Stimulated activated CD4-positive, alpha-beta T cell treated with anti-CD3 and anti-CD28 coated beads, Interleukin-4, amount 100 ng/mL, for 4 hours (primary cell): ENCODE data around the gene ZW10.
"Not testable (repeated sequence)": the region's sequence is repeated elsewhere in the genome, so short reads cannot be mapped to it uniquely, and the experiment has no call there.

Experiments
- DNase-seq, 2 experiments: peaks; one replicate each; pipeline ENCODE4 v3.0.0-alpha.2; 2020

ZW10 gene, protein sequence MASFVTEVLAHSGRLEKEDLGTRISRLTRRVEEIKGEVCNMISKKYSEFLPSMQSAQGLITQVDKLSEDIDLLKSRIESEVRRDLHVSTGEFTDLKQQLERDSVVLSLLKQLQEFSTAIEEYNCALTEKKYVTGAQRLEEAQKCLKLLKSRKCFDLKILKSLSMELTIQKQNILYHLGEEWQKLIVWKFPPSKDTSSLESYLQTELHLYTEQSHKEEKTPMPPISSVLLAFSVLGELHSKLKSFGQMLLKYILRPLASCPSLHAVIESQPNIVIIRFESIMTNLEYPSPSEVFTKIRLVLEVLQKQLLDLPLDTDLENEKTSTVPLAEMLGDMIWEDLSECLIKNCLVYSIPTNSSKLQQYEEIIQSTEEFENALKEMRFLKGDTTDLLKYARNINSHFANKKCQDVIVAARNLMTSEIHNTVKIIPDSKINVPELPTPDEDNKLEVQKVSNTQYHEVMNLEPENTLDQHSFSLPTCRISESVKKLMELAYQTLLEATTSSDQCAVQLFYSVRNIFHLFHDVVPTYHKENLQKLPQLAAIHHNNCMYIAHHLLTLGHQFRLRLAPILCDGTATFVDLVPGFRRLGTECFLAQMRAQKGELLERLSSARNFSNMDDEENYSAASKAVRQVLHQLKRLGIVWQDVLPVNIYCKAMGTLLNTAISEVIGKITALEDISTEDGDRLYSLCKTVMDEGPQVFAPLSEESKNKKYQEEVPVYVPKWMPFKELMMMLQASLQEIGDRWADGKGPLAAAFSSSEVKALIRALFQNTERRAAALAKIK

DNA sequence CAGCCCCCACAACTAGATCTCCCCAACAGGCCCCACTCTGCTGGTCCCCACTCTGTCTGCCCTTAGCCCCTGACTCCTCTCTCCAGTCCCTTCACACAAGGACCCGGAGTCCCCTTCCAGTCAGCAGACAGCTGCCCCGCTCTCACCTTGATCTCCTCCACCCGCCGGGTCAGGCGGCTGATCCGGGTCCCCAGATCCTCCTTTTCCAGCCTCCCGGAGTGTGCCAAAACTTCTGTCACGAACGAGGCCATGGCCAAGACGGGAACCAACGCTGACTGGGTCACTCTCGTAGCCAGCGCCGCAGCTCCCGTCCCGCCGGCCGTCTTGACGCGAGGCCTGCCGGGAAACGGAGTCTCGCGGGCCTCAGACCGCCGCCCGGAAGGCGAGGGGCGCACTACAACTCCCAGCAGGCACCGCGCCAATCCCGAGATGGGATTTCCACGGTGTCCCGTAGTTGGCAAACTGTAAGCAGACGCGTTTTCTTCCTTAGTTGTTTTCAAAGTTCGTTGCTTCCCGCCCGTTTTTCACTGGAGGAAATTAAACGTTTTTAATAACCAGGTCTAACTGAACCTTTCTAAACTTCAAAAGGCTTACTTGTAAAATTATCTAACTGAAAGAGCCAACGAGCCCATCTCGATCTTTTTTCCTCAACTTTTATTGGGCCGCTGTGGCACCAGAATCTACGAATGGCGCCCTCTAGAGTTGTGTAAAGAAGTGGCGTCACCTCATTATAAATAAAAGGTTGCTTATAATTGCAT, at the start of gene ZW10:
Gene ZW10 (minus strand): TSS at position 277 of the 758 bp plus-strand sequence. CDS start 26 bp downstream, at position 251.
- DNase-seq = peak; percentile 89 to 90

DNA sequence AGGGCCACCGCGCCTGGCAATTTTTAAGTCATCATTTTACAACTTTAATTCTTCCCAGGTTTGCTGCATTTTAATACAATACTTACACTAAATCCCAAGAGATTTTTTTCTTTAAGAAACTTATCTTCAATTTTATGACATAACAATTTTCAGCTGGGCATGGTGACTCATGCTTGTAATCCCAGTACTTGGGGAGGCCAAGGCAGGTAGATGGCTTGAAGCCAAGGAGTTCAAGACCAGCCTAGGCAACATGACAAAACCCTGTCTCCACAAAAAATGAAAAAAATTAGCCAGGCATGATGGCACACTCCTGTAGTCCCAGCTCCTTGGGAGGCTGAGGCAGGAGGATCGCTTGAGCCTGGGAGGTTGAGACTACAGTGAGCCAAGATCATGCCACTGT, 44.9 kb upstream of the ZW10 start:
- DNase-seq = no peak

DNA sequence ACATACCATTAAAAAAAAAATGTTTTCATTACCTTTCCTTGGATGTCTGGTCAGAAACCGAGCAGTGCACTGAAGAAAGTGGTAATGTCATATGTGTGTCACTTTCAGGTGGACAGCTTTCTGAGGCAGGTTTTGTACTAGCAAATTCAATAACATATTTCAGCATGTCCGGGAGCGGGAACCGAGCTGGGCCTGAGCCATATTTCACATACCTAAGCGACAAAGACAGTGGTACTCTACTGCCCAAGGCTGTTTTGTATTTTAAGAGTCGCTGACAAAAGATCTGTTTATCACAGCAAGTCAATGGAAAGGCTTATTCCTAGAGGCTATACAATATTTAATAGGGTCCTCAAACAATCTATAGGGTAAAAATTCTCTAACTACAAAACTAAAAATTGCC, 44.1 kb upstream of the ZW10 start:
- DNase-seq = no peak

DNA sequence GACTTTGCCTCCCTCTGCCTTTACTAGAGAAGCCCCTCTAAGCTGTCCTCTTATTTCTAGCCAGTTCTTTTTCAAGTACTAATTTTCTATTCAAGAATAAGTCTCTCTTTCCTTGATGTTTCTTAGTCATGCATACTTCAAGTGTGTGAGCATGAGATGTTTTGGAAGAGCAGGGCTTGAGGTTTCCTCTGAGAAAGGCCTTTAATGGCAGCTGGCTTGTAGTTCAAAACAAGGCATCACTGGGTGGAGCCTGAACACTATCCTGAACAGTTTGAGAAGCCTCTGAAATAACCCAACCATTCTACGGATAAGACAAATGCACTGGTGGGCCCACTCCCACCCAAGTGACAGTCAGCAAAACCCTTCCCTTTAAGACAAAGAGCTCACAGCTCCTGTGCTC, 43.7 kb upstream of the ZW10 start:
- no peak for DNase-seq

DNA sequence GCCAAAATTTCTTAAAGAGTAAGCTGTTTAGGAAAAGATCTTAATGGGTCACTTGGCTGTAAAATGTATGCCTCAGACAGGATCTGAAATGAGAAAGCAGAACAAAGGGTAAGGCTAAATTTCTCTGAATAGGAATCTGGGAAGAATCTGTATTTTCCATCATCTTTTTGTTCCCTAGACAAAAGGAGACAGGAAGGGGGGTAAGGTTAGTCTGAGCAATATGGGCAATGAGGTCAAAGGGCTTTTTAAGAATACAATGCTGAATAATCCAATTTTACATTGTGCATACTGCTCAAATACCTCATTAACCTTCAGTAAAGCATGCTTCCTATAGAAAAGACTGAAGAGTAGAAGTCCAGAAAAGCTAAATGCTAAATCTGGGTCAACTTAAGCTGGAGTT, 40.7 kb upstream of the ZW10 start:
- DNase-seq = no peak

DNA sequence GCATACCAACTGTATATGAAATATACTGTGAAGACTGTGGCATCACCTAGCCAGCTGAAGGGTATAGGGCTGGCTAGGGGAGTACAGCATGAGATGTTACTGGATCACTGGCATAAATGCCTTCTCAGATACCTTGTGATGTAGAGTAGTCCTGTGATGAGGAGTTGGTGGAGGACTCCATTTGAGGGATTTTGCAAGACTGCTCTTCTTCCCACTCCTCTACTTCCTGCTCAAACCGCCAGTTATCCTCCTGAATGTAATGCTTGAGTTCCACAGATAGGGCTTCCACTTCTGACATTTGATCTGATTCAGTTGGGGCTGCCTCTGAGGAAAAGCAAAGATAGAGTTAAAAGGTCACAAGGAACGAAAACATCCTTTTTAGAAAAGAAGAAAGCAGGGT, 35.4 kb upstream of the ZW10 start:
- DNase-seq = no peak

DNA sequence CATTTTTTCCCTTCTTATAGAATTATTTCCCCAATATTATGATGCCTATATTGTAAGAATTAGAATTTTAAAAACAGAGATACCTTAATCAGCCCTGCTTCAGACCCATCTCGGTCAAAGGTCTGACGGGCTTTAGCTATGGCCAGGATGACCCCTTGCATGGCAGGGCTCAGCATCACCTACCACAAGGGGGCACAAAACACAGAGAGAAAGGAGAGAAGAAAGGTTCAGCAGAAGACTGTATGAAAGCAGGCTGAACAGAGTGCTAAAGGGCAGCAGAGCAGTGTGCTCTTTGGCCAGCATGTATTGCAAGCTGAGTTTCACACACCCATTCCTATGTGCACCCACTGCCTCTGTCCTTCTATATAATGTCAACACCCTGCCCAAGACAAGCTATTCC, 32.9 kb upstream of the ZW10 start:
- DNase-seq = no peak

DNA sequence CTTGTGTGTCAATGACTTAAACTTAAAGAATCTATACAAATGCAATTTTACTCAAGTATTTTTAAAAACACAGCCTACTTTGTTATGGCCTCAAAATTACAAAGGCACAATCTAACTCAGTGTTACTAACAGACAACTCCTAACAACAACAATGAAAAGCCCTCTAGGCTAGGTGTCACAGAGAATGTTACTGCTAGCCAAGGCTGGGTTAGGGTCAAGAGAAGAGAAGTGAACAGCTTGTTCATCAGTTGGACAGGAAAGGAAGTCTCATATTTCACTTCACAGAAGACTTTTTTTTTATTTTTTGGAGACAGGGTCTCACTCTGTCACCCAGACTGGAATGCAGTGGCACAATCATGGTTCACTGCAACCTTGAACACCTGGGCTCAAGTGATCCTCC, 32.1 kb upstream of the ZW10 start:
- DNase-seq = no peak

DNA sequence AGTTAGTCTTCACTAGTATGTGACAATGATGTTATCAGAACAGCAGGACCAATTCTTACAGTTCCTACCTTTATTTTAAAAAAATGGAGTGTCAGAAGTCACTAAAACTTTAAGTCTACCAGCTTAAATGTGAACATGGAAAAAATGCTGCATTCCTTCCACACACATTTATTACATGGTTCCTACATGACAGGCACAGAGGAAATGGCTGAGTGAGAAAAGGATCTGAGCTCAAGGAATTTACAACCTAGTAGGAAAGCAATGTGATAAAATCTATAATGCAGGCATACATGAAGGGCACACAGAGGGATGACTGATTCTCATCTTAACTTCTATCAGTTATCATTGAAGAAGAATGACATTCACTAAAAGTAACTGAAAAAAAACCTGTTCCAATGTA, 29.1 kb upstream of the ZW10 start:
- no peak for DNase-seq

DNA sequence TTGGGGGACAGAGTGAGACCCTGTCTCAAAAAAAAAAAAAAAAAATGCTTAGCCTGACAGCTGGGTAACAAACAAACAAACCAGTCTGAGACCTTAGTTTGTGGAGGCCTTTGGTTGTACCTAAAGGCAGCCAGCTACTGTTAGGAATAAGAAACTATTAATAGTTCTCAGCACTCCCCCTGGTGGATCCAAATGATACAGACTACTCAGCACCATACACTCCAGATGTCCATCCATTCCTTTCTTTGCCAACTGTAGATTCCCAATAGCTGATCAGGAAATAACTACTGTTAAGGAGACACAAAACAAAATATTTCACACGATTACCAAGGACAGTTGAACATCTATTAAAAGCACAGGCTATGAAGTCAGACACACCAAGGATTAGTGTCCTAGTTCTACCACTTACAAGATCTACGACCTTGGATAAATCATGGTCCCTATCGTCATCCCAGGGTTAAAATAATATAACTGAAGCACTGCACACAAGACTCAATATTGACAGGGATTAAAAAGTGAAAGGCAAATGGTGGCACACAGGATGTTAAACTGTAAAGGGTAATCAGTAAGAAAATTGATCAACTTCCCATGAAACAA, 23.3 kb upstream of the ZW10 start:
- DNase-seq = no peak

DNA sequence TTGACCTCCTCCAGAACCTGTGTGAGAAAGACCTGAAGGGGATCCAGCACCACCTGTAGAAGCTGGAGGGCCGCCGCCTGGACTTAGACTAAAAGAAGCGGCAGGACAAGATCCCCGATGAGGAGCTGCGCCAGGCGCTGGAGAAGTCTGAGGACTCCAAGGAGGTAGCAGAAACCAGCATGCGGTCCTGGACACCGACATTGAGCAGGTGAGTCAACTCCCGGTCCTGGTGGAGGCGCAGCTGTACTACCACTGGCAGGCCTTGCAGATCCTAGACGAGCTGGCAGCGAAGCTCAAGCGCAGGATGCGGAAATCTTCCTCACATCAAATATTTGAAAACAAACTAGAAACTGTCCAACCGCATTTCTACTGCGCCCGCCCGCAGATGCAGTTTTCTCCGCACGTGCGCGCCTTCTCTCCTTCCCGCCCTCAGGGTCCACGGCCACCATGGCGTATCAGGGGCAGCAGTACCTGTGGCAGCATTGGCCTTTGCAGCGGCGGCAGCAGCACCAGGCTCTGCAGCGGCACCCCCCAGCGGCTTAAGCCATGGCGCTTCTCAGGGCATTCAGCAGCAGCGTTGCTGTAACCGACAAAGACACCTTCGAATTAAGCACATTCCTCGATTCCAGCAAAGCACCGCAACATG, 16.3 kb upstream of the ZW10 start:
- no peak for DNase-seq

DNA sequence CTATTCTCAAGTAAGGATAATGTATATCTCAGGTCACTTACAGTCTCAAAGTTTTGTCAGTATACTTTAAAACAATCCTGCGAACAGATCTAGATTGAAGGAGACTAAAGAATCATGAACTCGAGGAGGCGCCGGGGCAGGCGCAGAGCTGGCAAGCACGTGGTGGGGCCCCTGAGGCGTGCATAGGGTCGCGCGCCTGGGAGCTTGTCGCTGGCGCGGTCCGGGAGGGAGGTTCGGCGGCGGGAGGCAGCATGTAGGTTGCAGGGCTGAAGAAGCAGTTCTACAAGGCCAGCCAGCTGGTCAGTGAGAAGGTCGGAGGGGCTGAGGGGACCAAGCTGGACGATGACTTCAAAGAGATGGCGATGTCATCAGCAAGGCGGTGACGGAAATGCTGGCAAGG, 15.5 kb upstream of the ZW10 start:
- DNase-seq = not testable (repeated sequence)

DNA sequence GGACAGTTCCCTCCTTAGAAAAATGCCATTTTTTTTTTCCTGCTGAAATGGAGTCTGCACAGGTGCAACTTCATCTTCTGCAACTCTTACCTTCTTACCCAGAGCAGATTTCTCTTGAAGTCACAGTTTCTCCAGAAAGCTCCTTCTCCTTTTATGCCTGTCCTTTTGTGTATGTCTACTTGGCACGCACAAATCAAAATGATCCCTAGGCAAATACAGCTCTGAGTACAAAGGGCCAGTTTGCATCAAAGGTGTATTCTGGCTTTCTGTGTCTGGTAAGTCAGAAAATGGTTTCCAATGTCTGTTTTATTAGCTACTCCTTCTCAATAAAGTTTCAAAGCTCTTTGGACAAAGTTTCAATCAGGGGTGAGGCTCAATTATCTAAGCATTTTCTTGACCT, 8.6 kb upstream of the ZW10 start:
- DNase-seq = no peak

DNA sequence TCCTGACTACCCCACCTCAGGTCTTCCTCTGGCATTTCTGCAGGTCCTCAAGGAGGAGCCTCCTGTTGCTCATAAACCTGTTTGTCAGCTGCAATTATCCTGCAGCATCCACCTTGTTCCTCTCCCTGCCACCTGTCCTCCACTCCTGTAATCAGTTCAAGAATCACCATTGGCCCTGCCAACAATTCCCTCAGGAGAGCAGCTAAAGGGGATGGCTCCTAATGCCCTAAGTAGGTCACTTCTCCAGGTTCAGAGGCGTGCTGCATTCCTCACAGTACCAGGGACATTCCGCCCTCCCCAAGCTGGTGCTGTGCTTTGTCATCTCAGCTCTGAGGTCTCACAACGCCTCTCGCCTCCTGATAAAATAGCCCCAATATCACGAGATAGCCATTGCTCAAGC, 8.2 kb upstream of the ZW10 start:
- no peak for DNase-seq

DNA sequence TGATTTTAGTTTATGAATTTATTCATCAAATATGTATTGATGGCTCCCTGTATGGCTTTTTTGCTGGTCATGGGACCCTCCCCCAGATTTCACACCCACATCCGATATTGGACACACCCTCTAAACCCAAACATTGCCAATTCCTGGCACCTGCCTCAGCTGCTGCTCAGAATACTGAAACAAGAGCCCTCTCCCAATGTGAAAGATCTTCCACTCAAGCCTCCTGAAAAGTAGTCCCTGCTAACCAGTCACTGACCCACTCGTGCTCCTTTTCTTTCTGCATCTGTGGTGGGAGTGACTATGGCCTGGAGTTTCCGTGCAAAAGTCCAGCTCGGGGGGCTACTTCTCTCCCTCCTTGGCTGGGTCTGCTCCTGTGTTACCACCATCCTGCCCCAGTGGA, 6.0 kb upstream of the ZW10 start, which contains the start of gene CLDN25:
Gene CLDN25 (plus strand): TSS at position 301 of the 400 bp plus-strand sequence. CDS start 0 bp downstream, at position 301.
- DNase-seq = no peak

DNA sequence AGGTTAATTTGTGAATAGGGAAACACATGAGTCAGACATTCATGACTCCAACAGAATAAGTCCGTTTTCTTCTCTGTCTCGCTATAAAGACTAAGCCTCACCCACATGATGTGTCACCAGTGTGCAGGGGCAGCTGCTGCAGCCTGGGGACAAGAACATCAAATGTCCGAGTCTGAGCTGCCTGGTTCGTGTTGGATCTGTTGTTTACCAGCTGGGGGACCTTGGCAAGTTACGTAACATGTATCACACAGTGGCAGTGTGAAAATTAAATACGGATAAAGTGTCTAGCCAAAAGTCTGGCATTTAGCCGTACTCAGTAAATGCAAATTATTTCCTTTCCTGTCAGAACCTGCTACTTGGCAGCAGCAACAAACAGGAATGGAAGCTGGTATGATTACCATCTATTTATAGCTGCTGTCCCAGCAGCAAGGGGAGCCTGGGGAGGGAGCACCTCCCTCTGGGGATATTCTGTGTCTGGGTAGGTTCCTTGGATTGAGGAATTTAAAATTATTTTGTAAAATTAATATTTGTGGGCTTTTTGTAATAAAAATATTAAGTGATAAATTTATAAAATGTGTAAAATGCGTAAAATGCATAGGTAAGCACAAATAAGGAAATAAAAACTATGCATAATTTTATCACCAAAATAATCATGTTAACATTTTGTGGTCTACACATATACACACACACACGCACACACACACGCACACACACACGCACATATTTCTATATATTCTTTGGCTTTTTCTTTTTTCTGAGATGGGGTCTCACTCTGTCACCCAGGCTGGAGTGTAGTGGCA, 4.8 kb upstream of the ZW10 start:
- DNase-seq = no peak

DNA sequence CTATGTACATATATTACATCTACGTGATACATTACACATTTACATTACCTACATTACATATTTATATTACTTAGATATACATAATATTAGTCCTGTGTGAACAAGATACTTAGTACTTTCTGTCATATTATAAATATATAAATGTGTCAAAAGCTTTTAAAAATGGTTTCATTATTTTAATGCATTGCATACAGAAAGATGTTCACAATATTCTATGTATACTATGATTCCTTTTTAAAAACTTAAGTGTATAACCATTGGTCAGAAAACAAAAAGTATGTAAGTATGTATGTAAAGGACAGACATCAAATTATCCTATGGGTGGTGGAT, 647 bp upstream of the ZW10 start:
- DNase-seq = no peak

DNA sequence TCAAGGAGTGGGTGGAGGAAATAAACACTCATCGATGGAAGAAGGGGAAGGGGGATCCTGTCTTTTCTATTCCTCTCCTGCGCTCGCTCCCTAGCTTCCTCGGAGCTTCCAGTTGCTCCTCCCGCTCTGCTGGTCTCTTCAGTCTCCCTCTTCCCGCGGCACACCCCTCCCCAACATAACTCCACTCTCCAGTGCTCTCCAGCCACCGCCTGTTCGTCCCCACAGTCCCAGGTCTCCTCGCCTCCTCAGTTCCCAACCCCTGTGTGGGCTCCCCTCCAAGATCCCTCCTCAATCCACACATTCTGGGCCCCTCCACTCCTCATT, 438 bp downstream of the ZW10 start:
- DNase-seq = peak in 1 of 2 experiments; percentile 3

DNA sequence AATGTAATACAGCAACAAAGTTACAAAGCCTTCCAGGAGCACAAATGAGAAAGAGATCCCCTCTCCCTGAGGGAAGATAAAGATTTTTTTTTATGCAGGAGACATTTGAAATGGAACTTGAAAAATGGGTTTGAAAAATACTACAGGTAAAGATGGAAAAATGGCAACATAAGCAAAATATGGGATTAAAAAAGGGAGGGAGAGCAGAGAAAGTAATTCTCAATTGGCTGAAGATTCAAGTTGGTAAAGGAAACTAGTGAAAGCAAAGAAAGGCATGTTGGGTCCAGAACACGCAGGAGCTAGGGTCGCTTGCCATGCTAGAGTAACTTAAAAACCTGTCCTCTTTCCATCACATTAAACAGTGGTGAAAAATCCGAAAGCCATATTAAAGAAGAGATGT, 1.5 kb downstream of the ZW10 start:
- no peak for DNase-seq

DNA sequence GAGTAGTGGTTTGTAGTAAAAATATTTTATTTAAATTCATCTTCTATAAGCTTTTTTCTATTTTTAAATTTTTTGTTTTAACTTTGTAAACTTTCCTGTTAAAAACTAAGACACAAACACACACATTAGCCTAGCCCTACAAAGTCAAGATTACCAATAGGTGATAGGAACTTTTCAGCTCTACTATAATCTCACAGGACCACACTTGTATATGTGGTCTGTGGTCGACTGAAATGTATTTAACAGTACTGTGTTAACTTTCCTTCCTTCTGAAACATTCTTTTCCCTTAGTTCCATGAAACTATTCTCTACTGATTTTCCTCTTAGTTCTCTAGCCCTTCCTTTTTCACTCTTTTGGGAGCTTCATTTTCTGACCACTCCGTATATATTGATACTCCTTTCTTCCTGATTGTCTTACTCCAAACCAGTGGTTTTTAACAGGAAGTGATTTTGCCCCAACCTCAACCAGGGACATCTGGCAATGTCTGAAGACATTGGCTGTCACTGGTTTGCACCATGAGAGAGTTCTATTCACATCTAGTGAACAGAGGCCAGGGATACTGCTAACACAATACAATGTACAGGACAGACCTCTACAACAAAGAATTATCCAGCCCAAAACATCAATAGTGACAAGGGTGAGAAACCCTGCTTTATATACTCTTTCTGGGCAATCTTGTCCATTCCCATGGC, 8.8 kb downstream of the ZW10 start:
- no peak for DNase-seq

DNA sequence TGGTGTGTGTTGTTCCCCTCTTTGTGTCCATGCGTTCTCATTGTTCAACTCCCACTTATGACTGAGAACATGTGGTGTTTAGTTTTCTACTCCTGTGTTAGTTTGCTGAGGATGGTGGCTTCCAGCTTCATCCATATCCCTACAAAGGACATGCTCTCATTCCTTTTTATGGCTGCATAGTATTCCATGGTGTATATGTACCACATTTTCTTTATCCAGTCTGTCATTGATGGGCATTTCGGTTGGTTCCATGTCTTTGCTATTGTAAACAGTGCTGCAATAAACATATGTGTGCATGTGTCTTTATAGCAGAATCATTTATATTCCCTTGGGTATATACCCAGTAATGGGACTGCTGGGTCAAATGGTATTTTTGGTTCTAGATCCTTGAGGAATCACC, 10.5 kb downstream of the ZW10 start:
- not testable (repeated sequence) for DNase-seq
